Measurements from ENCODE around the gene PRICKLE4. TPM values are rescaled to one million over a fixed set of nuclear protein-coding genes. Genes with fewer than 3 reads are reported as not detected.

Gene PRICKLE4
- total RNA-seq, 4 donors from 2014 or later = 0.34 to 4.6 (median 3.6) TPM; not detected in 1

- H3K4me3 ChIP-seq = no peak overlapping the region
- WGBS = 79% methylated on average over 15 of the region's 20 CpGs
- H3K4me1 ChIP-seq = no peaks in the 10 kb centered on the region
- no peak overlapping the region for H3K27ac ChIP-seq
- H3K27me3 ChIP-seq = no peaks in the 10 kb centered on the region
- no peaks in the 10 kb centered on the region for H3K36me3 ChIP-seq
- no peaks in the 10 kb centered on the region for H3K9me3 ChIP-seq
- DNase-seq (ENCODE audit: low spot score in 2 of 2) = no peak
- no peak for TF ChIP-seq CTCF (IDR thresholded peaks at IDR 0.05)
These were observed 38.7 kb upstream of the PRICKLE4 start for GRCh38 chr6:41741625-41742490.

GRCh38 chr6:41743406-41744235 is 37.0 kb upstream of the PRICKLE4 start:
- Histone ChIP-seq H3K27ac (no peak overlapping the region), H3K9me3 (no peaks in the 10 kb centered on the region), H3K27me3 (no peaks in the 10 kb centered on the region), H3K4me3 (no peak overlapping the region), H3K36me3 (no peaks in the 10 kb centered on the region), H3K4me1 (peaks cover 6% of the 10 kb centered on the region)
- TF ChIP-seq EP300 (IDR thresholded peaks at IDR 0.05) (no peak), POLR2A (IDR thresholded peaks at IDR 0.05) (no peak), CTCF (IDR thresholded peaks at IDR 0.05) (no peak), POLR2AphosphoS5 (IDR thresholded peaks at IDR 0.05) (no peak)
- no peak for DNase-seq (ENCODE audit: low spot score in 2 of 2)
- WGBS = 94% methylated on average over 5 of the region's 6 CpGs

- H3K4me3 ChIP-seq = no peak overlapping the region
- no peaks in the 10 kb centered on the region for H3K9me3 ChIP-seq
- TF ChIP-seq CTCF (IDR thresholded peaks at IDR 0.05) = no peak
- TF ChIP-seq POLR2A (IDR thresholded peaks at IDR 0.05) = no peak
- no peak for TF ChIP-seq POLR2AphosphoS5 (IDR thresholded peaks at IDR 0.05)
- TF ChIP-seq EP300 (IDR thresholded peaks at IDR 0.05) = no peak
- no peak for DNase-seq (ENCODE audit: low spot score in 2 of 2)
- 86% methylated on average over 6 of the region's 7 CpGs for WGBS
- peaks cover 6% of the 10 kb centered on the region for H3K4me1 ChIP-seq
- H3K36me3 ChIP-seq = no peaks in the 10 kb centered on the region
- no peak overlapping the region for H3K27ac ChIP-seq
- no peaks in the 10 kb centered on the region for H3K27me3 ChIP-seq
These were observed 36.3 kb upstream of the PRICKLE4 start for GRCh38 chr6:41744236-41744787.

GRCh38 chr6:41746107-41746506 is 34.5 kb upstream of the PRICKLE4 start:
- WGBS = 75% methylated on average over 10 of the region's 10 CpGs
- DNase-seq (ENCODE audit: low spot score in 2 of 2) = no peak
- Histone ChIP-seq H3K4me3 (no peak overlapping the region), H3K27ac (no peak overlapping the region), H3K36me3 (no peaks in the 10 kb centered on the region), H3K4me1 (peaks cover 6% of the 10 kb centered on the region), H3K27me3 (no peaks in the 10 kb centered on the region), H3K9me3 (no peaks in the 10 kb centered on the region)
- TF ChIP-seq POLR2AphosphoS5 (IDR thresholded peaks at IDR 0.05) (no peak), EP300 (IDR thresholded peaks at IDR 0.05) (no peak), CTCF (IDR thresholded peaks at IDR 0.05) (no peak), POLR2A (IDR thresholded peaks at IDR 0.05) (no peak)
